CD4-positive, alpha-beta T cell treated with Interleukin-6 for 4 hours (primary cell): ENCODE data around the gene SLC45A1.
"Not testable (repeated sequence)": the region's sequence is repeated elsewhere in the genome, so short reads cannot be mapped to it uniquely, and the experiment has no call there.

Experiments used
- DNase-seq: peaks from one replicate; pipeline ENCODE4 v3.0.0-alpha.2; 2020; ENCODE audit warnings: mixed read lengths

The SLC45A1 gene

DNA sequence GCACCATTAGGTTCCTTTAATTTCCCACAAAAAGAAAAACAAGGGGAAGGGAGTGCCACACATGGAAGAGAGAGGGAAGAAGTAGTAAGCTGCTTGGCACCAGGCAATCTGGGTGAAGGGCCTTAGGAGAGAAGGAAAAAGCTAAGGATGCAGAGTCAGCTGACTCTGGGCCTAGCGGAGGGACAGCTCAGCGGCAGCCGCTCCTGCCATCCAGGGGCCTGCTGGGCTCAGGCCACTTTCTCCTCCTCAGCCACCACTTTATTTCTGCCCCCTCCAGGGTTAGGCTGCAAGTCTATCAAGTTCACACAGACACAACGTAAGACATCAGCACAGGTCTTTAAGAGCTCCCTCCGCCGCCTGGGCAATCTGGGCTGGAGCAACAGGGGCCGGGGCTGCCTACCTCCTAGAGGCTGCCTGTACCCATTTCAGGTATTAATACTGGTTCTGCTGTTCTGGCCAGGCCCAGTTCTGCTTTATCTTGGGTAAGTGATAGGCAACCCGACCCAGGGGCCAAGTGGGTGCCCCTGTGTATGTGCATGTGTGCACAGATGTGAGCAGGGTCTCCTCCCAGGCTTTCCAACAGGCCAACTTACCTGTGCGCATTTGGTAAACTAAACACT is 53.6 kb downstream of the SLC45A1 start:
- DNase-seq: no peak

DNA sequence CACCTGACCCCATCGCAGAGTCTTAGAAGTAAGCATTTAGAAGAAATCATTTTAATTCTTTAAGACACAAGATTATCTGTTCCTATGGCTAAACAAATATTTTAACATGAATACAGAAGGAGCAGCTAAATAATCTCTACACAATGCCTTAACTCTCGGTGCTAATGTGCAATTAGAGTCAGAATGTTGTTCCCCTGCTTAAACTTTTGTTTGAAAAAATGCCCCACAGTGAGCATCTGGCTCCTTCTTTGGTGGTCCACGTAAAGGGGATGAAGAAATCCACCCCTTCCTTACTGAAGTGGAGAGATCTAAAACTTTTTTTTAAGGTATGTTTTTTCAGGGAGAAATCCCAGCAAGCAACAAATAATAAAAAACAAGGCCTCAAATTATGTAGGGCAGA is 55.2 kb downstream of the SLC45A1 start:
- no peak for DNase-seq

DNA sequence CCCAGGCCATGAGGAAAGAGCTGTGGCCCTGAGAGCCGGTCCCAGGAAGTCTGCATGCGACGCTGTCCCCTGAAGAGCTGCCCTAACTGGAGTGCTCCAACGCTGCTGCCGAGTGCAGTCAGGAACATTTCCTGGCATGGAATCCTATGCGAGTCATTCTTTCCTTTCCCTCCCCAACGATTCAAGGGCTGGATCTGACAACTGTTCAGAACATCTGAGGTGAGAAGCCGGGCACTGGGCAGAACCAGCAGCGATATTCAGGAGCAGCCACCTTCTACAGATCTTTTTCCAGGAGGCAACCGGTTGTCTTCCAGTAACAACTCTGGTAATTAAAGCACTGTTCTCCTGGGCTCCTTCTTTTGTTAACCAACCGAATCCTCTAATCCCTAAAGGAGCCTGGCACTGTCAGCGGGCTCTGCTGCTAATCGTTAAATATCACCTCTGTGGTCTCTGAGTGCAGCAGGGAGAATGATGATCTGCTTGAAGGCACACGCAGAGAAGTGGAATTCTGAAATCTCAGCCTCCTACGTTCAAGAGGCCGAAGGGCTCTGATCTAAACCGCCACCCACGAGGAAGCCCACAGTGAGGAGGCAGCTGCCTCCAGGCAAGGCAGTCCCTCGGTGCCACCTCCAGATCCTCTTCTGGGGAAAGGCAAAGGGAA is 55.8 kb downstream of the SLC45A1 start:
- no peak for DNase-seq

DNA sequence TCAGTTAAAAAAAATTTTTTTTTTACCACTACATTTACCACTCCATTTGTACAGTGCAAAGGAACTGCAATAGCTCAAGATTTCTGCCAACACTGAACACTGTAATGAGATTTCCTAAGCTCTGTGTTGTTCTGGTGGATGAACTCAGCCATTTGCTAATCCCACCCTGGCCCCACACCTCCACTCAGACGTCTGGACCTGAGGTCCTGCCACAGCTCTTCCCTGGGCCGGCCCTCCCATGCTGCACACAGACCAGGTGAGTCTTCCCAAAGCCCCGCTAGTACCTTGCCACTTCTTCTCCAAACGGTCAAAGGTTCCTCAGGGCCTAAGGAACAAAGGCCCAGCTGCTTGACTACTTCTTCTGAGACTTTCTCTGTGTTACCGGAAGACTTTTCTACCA is 56.4 kb downstream of the SLC45A1 start:
- DNase-seq: no peak

DNA sequence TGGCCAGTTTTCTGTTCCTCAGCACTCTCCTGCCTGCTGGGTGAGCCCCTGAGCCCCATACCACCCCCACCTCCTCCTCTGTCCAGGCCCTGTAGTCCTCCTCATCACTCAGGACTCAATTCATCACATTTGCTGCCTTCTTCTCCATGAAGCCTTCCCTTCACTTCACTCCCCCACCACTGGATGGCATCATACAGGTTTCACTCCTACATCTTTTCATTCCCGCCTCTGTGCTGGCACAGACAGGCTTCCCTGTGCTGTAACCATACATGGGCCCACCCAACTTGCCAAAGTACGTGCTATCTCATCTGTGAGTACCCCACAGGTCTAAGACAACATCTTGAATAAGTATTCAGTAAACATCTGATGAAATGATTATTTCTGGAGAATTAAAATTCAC is 56.9 kb downstream of the SLC45A1 start:
- peak; percentile 46 for DNase-seq

DNA sequence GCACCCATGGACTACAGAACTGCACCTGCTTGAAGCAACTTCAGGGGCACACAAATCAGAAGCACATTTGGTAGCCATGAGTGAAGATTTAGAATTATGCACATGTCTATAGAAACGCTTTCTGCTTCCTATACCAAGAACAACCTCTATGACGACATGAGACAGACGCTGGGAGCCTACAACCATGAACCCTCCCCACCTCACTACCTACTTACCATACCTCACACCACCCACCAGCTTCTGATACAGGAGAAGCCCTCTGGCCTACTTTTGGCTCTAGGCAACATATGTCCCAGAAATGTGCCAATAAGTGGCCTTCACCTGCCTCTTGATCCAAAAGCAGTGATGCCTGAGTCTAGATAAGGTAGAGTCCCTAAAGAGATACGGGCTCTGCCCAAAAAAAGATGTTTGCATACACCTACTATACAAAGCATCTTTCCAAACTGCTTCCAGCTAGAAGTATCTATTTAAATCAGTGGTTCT is 58.5 kb downstream of the SLC45A1 start:
- no peak for DNase-seq

DNA sequence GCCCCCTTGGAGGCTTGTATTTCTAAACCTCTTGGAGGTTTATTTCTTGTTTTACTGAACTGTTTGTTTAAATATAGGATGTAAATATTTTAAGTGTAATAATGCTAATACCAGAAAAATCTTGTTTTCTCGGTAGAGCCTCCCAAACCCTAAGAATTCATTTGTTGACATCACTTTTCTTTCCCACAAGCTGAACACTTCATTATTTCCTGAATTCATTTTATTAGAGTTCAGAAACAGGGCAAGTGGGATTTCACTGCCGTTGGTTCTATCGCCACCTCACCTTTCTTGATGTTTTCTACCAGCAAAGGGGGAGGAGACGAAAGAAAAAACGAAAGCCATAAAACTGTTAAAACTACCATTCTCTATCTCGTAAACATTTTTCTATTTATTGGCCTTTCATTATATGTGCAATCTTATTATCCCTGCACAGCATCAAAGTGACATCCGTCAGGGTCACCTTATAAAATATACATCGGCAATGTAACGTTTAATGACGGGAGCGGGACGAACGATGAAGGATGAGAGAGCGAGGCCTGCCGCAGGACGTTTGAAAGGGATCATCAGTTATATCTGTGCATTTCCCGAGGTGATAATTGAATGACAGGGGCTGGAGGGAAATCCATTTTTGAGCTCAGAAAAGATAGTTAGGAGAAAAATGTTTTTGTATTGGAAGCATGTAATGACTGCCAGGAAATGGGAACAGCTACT is 59.5 kb downstream of the SLC45A1 start:
- DNase-seq: no peak

DNA sequence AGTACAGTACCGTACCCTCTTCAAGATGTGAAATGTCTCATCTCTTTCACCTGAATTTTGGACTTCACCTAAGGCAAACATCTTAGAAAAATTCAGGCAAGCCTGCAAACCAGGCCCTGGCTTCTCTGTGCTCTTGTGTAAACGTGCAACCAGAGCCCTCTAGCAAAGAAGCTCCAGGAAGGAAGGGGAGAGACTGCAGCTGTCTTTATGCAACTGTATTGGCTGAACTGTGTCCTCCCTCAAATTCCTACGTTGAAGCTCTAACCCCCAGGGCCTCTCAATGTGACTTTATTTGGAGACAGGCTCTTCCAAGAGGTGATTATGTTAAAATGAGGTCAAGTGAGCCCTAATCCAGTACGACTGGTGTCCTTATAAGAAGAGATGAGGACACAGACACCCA is 60.3 kb downstream of the SLC45A1 start:
- no peak for DNase-seq

DNA sequence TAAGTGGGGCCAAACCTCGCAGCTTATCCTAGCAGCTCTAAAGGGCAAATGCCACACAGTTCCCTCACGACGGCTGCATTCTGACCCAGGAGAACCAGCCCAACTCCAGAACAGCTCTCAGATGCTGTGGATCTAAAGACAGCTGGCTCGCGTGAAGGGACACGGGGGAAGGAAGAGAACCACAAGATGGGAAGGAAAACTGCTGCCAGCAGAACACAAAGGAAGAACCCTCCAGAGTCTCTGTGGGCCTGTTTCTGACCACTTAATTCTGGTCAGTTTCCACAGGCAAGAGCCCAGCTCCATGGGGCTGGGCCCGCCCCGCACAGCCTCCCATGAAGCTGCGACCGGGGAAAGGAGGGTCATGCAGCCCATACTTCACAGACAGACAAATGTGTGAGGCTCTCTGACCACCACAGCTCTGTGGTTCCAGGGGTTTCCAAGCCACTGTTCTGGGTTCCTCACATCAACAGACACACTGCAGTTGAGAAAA is 61.1 kb downstream of the SLC45A1 start:
- DNase-seq: no peak

DNA sequence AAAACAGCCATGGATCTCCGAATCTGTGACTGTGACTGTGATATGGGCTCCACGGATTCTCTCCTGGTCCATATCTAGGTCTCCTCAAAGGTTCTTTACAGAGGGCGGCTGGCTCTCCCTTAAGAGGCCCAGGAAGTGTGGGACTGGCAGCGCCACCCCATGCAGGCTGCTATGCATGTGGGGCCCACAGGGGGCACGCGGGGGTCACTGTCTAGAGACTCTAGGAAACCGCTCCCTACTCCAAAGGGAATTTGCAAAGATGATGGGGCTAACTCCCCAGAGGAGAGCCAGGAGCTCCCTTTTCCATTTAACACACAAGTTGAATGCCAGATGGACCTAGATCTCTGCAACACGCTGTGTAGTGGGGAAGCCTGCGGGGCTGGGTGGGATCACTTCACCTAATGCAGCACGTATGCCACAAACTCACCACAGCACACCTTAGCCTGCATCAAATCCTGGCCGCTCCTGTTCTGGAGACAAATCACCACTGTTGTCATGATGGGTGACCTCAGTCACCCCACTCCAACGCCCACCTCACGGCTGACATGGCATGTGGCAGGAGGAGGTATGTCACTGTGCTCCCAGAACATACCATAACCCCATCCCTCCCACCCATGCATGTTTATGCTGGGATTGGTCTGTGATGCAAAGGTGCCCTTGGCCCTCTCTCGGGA is 61.7 kb downstream of the SLC45A1 start:
- DNase-seq: no peak

DNA sequence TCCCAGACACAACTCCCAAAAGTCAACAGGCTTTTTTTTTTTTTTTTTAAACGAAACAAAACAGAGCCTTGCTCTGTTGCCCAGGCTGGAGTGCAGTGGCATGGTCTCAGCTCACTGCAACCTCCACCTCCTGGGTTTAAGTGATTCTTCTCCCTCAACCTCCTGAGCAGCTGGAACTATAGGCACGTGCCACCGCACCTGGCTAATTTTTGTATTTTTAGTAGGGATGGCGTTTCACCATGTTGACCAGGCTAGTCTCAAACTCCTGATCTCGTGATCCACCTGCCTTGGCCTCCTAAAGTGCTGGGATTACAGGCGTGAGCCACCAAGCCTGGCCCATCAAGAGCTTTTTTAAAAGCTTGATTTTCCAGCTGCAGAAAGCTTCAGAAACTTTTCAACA is 62.4 kb downstream of the SLC45A1 start:
- DNase-seq: not testable (repeated sequence)

DNA sequence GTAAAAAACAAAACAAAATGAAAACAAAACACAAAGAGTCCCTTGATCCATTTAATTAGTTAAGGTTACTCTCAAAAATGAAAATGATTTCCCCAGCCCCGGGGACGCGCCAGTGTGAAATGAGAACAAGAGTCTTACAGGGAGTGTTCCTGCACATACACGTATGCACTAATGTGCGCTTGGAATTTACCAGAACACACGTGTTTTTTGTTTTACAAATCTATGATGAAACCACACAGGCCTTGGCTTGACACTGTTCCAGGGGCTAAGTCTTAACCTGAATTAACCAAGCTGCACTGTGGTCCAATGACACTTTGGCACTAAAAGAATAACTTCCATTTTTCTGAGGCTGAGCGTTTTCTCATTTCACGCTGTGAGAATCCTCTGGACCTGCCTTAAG is 63.7 kb downstream of the SLC45A1 start:
- no peak for DNase-seq

DNA sequence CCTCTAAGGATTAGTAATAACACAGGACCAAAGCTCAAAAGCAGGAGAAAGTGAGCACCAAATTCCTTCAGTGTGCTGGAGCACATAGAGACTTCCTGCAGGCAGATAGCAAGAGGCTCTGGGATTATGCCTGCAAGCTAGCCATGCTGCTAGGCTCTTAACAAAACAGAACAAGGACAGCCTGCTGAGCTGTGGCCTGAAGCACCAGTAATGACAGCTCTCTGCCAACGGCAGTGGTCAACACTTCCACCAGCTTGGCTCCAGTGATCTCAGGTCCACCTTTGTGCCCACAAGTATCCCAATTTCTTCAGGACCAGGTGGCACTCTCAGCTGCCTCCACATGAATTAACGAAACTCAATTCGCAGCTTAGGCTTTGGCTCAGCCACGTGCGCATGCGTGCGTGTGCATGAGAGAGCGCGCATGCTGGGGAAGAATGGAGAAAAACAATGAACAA is 64.2 kb downstream of the SLC45A1 start:
- no peak for DNase-seq

DNA sequence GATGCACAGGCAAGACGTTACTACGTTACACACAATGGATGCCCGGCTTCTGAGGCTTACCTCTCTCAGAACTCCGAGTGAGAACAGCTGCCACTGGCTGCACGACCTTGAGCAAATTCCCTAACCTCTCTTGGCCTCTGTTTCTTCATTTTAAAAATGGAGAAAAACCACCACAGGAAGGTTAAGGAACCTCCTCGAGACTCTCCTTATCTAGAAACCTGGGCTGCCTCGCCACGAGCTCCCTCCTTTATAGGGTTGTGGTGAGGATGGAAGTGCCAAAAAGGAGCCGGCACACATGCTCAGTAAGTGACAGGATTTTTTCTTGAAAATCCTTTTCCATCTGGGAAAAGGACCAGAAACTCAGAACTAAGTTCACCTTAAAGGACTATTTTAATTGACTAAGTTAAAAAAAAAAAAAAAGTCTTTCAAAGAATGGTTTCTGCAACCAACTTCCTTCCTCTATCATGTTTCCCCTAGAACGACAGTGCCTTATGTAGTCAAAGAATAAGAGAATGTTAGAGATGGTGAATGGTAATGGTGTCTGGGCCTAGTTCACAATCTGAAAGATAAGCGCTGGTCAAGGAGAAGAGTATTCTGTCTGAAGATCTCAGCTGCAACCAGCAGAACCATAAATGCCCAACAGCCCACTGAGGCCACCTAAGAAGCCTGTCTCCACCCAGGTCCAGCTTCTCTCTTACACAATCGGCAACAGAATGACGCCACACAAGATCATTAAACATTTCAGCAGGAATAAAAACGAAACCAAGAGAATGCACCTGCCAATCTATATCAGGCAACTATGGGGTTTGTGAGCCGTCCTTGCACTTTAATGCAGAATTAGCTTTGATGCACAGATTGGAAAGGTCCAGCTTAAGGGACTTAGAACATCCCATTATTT is 64.9 kb downstream of the SLC45A1 start:
- no peak for DNase-seq

DNA sequence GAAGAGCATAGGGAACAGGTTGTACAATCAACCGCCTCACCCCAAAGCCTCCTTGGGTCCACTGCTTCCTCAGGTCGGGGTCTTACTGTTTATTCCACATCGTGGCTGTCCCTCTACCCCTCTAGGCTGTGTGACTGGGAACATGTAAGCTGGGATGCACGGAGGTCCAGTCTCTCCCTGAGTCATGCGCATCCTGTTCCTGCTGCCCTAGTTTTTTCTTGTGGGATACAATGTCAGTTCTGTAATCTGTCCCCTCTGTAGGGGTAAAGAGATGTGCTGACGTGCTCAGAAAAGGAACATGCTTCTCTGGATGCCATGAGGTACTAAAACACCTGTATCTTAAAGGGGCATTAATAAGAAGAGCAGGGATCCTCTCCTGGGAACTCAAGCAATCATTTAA is 66.2 kb downstream of the SLC45A1 start:
- DNase-seq: no peak

DNA sequence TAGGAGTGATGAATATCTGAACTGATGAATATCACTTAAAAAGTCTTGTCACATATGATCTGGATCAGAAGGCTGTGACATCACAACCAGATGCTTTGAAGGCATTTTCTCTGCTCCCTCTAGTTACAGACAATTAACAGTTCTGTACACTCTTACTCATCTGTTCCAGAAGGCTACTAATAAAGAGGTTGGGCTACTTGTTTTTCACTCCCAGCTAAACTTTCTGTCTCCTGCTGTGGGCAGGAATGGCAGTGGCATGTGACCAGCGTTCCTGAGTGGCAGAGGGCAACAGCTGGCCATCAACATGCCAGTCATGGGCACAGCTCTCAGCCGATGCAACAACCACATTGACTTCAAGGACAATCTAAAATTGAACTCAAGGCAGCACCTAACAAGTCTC is 66.7 kb downstream of the SLC45A1 start:
- DNase-seq: no peak

DNA sequence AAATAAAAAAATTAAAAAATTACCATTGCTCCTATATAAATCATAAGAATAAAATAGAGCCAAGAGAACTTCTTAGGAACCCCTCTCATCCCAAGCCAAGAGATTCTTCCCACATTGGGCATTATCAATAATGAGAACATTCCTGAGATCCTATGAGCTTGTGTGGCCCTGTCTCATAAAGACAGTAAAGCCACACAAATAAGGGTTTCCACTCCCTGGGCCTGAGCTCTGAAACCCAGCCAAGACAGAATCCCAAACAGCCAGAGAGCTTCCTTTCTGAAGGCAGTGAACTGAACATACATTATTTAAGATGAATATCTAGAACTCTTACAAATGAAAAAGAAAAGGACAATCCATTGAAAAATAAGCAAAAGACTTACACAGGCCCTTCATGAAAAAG is 68.3 kb downstream of the SLC45A1 start:
- DNase-seq: no peak

DNA sequence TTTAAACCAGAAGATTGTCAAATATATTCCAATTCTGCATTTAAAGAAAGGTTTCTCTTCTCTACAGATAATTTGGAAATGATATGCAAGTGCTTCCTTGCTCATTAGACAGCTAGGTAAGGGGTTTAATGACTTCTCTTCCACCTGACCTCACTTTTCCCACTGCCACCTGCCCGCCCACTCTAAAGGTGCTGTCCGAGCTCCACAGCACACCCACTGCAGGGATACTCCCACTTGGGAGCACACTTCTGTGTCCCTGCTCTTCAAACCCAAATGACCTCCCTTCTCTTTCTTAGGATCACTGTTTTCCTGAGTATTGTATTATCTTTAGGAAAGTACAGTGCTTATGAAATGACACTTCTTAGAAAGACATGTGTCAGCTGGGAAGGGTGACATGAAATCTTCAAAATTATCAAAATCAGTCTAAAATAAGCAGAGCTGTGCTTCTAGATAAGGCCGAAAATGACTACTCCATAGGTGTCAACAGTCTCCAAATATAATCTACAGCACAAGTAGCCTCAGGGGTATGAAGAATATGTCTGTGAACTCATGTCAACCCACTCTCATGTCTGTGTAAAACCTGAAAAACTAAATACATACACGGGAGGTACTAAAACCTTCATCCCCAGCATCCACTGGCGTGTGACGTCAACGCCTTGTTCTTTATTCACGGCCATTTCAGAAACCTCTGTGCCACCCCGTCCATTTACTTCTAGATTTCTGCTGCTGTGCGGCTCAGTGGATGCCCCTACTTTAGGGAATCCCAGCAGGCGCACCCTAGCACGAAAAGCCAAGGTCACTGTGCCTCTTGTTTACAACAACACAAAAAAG is 71.0 kb downstream of the SLC45A1 start:
- DNase-seq: no peak

DNA sequence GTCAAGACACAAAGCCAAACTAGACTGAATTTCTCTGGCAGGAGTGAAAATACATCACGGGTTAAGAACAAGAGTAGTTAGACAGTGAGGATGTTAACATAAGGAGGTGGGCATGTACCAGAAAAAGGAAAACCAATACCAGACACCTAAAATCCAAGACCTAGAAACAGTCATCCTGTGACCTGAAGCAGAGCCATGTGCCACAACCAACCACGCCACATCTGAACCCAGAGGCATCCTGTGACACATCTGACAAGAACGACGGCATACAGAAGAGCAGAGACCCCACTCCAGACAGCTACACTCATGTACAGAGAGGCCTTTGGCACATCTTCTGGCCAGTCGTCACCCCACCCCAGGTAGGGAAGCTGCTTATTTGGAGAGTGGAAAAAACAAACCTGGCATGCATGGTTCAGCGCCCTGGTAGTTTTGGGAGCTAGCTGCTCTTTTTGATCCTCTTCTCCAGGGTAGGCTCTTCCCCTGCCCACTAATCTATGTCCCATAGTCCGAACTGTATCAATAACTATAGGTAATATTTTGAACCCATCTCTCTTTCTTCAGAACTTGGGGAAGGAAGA is 72.1 kb downstream of the SLC45A1 start:
- peak; percentile 25 for DNase-seq

DNA sequence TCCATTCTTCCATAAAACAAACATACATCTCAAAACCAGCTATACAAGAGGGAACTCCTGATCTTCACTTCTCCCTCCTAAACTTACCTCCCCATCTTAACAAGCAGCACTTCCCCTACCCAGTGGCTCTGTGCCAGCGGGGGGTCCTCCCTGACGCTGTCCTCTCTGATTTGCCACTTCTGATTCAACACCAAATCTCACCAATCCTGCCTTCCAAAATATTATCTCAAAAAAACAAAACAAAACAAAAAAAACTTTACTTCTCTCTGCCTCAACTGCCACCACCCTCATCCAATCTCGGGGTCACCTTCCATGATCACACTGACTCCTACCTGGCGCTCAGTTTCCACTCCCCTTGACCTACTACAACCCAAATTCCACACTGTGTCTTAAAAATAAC is 72.8 kb downstream of the SLC45A1 start:
- DNase-seq: no peak

DNA sequence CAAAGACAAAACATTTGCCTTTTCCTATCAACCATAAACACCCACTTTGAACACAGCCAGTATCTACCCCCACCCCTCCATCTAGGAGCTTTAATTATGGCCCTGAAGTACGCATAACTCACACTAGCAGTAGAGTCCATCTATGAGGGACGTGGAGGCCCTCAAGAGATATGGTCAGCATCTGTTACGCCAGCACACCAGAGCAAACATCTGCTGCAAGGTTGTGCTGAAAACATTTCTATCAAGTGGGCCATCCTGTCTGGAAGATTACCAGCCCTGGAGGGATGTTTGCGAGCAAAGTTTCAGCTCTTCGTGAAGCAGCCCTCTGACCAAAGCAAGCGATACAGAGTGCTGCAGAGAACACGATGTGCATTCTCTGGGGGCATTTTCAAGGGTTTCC is 74.6 kb downstream of the SLC45A1 start:
- no peak for DNase-seq
